Measurements from ENCODE around the gene GRAMD4.

- no peak for TF ChIP-seq TAF1 (IDR thresholded peaks at IDR 0.05; ENCODE audit: borderline replicate concordance, low read depth, low read length)
- TF ChIP-seq, protein P1, sequence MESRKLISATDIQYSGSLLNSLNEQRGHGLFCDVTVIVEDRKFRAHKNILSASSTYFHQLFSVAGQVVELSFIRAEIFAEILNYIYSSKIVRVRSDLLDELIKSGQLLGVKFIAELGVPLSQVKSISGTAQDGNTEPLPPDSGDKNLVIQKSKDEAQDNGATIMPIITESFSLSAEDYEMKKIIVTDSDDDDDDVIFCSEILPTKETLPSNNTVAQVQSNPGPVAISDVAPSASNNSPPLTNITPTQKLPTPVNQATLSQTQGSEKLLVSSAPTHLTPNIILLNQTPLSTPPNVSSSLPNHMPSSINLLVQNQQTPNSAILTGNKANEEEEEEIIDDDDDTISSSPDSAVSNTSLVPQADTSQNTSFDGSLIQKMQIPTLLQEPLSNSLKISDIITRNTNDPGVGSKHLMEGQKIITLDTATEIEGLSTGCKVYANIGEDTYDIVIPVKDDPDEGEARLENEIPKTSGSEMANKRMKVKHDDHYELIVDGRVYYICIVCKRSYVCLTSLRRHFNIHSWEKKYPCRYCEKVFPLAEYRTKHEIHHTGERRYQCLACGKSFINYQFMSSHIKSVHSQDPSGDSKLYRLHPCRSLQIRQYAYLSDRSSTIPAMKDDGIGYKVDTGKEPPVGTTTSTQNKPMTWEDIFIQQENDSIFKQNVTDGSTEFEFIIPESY (IDR thresholded peaks at IDR 0.05; ENCODE audit: borderline replicate concordance, low read depth) = no peak
- TF ChIP-seq, protein P2, sequence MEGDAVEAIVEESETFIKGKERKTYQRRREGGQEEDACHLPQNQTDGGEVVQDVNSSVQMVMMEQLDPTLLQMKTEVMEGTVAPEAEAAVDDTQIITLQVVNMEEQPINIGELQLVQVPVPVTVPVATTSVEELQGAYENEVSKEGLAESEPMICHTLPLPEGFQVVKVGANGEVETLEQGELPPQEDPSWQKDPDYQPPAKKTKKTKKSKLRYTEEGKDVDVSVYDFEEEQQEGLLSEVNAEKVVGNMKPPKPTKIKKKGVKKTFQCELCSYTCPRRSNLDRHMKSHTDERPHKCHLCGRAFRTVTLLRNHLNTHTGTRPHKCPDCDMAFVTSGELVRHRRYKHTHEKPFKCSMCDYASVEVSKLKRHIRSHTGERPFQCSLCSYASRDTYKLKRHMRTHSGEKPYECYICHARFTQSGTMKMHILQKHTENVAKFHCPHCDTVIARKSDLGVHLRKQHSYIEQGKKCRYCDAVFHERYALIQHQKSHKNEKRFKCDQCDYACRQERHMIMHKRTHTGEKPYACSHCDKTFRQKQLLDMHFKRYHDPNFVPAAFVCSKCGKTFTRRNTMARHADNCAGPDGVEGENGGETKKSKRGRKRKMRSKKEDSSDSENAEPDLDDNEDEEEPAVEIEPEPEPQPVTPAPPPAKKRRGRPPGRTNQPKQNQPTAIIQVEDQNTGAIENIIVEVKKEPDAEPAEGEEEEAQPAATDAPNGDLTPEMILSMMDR (IDR thresholded peaks at IDR 0.05) = no peak
- TF ChIP-seq RCOR1 (IDR thresholded peaks at IDR 0.05; ENCODE audit: low read length) = no peak
- TF ChIP-seq JUND (IDR thresholded peaks at IDR 0.05) = no peak
Measured at GRCh38 chr22:46696614-46697013, 76.4 kb downstream of the GRAMD4 start.

Data from SK-N-SH (cell line).